NCI-H1092 (cell line): ENCODE measurements around the gene EPHA3.

Experiments
- DNase-seq: peaks from one replicate; lab custom pipeline; 2025; lab: John Stamatoyannopoulos, UW

The EPHA3 gene

DNA sequence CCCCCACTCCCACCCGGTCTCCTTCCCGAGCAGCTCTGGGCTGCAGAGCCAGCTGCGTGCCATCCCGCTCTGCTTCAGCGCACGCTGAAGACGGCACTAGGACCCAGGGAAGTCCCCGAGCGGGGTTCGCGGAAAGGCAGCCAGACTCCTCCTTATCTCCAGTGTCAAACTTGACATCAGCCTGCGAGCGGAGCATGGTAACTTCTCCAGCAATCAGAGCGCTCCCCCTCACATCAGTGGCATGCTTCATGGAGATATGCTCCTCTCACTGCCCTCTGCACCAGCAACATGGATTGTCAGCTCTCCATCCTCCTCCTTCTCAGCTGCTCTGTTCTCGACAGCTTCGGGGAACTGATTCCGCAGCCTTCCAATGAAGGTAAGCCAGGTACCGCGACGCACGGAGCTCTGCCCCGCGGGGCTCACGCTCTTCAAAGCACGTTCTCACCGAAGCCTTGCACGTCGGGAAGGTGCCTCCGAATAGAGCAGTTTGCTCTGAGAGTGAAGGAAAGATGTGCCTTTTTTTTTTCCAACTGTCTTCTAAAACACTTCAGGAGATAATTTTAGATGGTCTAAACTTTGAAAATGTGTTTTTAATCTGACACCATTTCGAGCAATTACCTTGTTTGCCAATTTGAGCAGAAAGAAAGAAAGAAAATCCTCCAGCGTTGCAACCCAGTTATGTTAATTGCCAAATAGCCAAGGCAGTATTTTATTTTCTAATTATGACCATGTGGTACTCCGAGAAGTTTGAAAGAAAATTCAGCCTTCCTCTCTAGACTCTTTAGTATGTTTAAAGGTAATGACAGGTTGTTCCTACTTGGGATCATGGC, at the start of gene EPHA3:
TSS of gene EPHA3 (plus strand) at position 161 of the 830 bp plus-strand sequence. CDS start at position 289, 128 bp downstream.
- DNase-seq = peak; percentile 10

- no peak for DNase-seq
These were observed 49.0 kb upstream of the EPHA3 start for GRCh38 chr3:89058371-89058770.

DNA sequence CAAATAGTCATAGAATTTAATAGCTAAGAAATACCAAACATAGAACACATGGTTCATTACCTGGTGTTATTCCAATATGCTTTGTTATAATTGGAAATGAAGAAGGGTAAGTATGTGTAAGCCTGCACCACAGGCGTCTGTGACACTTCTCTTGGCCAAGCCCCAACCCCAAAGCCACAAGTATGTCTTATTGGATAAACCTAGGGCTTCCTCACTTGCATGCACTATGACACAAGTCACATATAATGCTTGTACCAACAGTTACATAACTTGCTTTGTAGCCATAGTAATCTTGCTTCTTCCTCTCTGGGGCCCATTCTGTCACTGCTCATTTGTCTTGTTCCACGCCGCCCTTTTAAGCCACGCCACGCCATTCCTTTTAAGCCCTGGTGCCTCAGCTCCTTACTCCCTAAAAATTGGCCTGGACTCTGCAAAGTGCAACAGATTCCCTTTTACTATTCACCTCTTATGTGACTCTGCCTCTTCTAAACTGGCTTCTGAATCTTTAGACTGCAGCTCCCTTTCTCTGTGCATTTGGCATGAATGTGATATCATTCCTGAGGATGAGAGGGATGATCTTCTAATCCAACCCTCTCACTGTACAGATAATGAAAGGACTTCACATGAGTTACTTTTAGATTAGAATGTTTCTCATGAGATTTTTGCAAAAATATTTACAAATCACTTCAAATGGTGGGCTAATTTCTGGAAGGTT, 48.1 kb upstream of the EPHA3 start:
- DNase-seq = no peak

GRCh38 chr3:89061259-89061658, 46.2 kb upstream of the EPHA3 start:
- DNase-seq = no peak

DNA sequence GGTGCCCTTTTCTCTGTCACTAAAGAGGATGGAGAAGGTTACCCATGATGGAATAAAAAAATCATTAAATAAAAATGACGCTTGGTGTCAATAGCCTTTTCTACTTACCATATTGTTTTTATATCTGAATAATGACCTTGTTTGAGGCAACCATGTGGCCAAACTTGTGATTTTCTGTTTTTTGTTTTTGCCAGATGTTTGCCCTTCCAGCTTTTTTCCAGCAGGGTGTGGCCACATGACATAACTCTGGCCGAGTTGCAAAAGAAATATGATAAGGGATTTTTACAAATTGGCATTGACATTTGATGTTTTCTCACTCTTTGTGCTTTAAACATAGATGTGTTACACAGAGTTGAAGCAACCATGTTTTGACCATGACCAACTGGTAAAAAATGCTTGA, 39.7 kb upstream of the EPHA3 start:
- DNase-seq = no peak

- no peak for DNase-seq
These were observed 34.8 kb upstream of the EPHA3 start for GRCh38 chr3:89072642-89073041.

DNA sequence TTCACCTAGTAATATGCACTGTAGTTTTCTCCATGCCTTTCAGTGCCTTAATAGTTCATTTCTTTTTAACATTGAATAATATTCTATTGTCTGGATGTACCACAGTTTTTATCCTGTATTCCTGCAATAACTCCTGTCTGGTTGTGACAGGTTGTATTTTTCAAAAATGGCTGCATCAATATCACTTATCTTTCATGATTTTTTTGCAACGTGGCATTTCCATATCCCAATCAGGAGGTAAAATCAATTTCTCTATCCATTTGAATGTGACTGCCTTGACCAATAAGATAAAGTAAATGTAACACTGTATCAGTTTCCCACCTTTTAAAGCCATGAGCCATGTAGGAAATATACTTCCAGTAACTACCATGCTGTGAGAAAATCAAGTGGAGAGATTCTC, 27.5 kb upstream of the EPHA3 start:
- no peak for DNase-seq

DNA sequence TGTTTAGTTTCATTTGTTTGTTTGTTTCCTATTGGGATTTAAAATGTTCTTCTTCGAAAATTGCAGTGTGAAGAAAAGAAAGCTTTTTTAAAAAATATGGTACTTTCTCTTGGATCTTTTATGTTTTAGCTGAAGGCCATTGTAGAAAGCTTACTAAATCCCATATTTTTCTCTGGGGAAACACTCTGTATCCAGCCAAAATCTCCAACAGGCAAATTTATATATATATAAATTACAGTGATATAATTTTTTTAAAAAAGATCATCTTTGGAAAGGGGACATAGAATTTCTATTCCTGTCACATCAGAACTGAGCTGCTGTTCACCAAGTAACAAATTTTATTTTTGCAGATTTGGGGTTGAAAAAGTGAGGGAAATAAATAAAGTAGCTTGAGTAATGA, 19.6 kb upstream of the EPHA3 start:
- DNase-seq = no peak

DNA sequence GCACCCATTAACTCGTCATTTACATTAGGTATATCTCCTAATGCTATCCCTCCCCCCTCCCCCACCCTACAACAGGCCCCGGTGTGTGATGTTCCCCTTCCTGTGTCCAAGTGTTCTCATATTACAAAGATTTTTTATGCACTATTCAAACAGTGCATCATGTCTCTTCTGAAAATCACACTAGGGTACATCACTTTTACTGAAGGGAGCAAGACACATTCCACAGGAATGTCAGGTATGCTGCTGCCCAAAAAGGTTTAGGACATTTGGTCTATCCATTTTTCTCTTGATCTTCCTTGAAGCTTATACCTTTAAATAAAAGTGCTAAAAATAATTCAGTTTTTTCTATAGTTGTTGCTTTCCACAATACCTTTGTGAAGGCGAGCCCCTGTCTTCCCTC, 9.2 kb upstream of the EPHA3 start:
- no peak for DNase-seq

GRCh38 chr3:89098964-89099585, 8.3 kb upstream of the EPHA3 start:
- peak; percentile 18 for DNase-seq

- DNase-seq = no peak
These were observed 6.2 kb upstream of the EPHA3 start for GRCh38 chr3:89101251-89101650.

DNA sequence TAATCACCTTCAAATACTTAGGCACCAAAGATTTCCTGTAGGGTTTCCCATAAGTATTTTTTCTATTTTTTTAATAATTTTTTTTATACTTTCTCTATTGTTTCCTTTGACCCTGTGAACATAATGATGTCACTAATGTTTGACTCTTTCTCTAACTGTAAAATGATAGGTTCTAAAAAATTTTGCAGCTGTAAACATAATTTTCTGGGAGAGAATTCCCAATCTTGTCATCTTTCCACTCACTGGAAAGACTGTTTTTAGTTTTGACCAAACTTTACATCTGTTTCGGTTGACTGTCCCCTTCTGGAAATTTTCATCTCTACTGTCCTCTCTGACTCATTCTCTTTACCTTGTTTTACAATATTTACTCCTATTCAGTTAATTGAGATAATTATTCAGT, 5.5 kb upstream of the EPHA3 start:
- DNase-seq = no peak

- DNase-seq = no peak
These were observed 2.9 kb upstream of the EPHA3 start for GRCh38 chr3:89104499-89104898.

GRCh38 chr3:89105503-89105902, 1.9 kb upstream of the EPHA3 start:
- DNase-seq = no peak

GRCh38 chr3:89108291-89108550, 800 bp downstream of the EPHA3 start:
- no peak for DNase-seq

DNA sequence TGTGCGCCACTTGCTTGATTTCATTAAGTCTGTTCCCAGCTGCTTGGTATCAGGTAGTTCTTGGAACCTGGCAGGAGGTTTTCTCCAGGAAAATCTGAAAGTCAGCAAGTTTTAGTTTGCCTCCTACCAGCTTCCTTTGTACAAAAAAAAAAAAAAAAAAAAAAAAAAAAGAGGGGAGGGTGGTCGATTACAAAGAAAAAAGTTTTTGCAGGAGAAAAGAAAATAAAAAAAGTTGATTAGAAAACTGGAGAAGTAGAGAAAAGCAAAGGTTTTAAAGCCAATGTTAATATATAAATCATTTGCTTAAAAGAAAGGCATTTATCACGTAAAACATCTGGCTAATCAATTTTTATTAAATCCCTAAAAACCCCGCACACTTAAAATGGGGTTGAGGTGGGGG, 5.9 kb downstream of the EPHA3 start:
- DNase-seq = no peak

DNA sequence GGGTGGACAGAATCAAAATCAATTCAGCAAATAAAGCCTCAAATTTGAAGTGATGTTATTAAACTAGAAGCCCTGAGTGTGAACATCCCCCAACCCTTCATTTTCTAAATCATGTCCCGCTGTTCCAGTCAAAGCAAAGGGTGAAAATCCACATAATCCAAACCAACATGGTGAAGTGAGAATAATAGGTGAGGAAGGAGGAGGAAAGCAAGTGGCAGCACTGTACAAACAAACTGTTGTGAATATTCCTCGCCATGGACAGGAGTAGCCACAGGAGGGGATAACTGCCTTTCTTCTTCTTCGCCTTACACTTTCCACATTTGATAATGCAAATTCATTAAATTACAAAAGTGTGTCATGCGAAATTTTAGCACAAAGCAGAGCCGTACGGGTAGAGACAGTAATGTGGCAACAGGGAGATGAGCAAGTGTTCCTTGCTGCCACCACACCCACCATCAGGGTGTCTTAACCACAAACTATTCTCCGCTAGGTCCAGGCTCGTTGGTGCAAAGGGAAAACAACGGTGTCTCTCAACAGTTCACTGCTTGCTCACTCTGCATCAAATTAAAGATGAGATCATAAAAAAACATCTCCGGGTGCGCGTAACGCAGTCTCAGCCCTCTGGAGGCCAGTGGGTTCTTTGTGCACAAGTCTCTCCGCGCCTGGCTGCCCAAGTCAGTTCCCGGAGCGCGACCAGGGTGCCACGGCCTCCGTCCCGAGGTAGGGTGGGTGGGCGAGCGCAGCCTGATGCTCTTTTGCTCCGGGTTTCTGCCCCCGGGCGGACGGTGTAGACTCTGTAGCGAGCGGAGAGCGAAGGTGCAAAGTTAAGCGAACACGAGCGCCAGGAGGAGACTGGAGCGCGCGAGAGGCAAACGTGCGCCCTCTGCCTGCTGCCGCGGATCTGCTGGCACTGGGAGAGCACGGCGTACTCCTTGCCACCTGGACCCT, 6.7 kb downstream of the EPHA3 start:
- DNase-seq = peak; percentile 32

- no peak for DNase-seq
These were observed 7.4 kb downstream of the EPHA3 start for GRCh38 chr3:89114841-89115223.

- no peak for DNase-seq
These were observed 9.1 kb downstream of the EPHA3 start for GRCh38 chr3:89116476-89116875.

DNA sequence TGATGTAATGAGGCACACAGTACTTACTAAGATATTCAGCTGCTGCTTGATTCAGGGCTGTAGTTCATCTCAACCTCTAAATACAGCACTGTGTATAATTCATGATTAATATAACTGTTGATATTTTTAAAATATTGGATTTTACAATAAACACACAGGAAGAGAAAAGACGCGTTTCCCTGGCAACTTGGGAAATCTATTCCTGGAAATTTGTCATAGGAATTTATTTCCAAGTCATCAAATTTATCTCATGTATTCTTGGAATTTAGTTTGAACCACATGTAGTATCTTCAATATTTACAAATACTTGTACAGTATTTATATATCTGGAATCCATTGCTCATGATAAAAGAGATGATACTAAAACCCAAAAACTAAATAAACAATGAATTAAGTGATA, 30.6 kb downstream of the EPHA3 start:
- DNase-seq = no peak

DNA sequence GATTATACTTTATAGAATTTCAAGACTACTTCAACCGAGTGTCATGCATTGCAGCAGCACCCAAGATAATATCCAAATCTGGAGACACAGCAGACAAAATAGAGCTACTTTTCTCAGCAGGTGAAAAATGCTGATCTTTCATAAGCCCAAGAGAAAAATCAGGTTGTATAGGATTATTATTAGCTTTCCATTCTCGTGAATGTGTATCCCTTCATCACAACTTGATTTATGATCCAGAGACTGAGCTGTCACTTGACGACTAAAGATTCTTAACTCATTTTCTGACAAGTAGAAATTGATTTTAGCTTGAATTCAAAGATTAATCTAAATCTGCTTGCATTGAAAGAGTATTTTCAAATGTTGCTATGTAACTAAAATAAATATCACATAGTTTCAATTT, 32.4 kb downstream of the EPHA3 start:
- no peak for DNase-seq

GRCh38 chr3:89144080-89144479, 36.7 kb downstream of the EPHA3 start:
- DNase-seq = no peak
